Measurements from ENCODE around the gene DNAH10. TPM values are rescaled to one million over a fixed set of nuclear protein-coding genes. Genes with fewer than 3 reads are reported as not detected.

The DNAH10 gene
- total RNA-seq, 1 donor from 2014 or later = 0.25 TPM

GRCh38 chr12:123747309-123747708, 14.8 kb upstream of the DNAH10 start:
- intact Hi-C loops (cut with micrococcal nuclease) = no loop called here

- intact Hi-C loops (cut with micrococcal nuclease) = no loop called here
Observed at GRCh38 chr12:123748161-123748560, 13.9 kb upstream of the DNAH10 start.

GRCh38 chr12:123748661-123749060, 13.4 kb upstream of the DNAH10 start:
- intact Hi-C loops (cut with micrococcal nuclease) = no loop called here

- intact Hi-C loops (cut with micrococcal nuclease) = no loop called here
Observed at GRCh38 chr12:123749355-123749754, 12.7 kb upstream of the DNAH10 start.

- intact Hi-C loops (cut with micrococcal nuclease) = no loop called here
Observed at GRCh38 chr12:123750159-123750656, 11.9 kb upstream of the DNAH10 start.

GRCh38 chr12:123752046-123752445, 10.1 kb upstream of the DNAH10 start:
- intact Hi-C loops (cut with micrococcal nuclease) = no loop called here

GRCh38 chr12:123754041-123754772, 7.9 kb upstream of the DNAH10 start:
- intact Hi-C loops (cut with micrococcal nuclease) = no loop called here

- intact Hi-C loops (cut with micrococcal nuclease) = no loop called here
Observed at GRCh38 chr12:123757561-123757960, 4.5 kb upstream of the DNAH10 start.

- intact Hi-C loops (cut with micrococcal nuclease) = no loop called here
Observed at GRCh38 chr12:123760267-123760938, 1.7 kb upstream of the DNAH10 start.

- intact Hi-C loops (cut with micrococcal nuclease) = loop anchor here (2.0 kb wide), 1 partner anchor 50 kb away; the partner anchor contains the start of gene ATP6V0A2
Observed at GRCh38 chr12:123762715-123763052, 583 bp downstream of the DNAH10 start.

- intact Hi-C loops (cut with micrococcal nuclease) = loop anchor here (2.0 kb wide), 1 partner anchor 50 kb away; the partner anchor contains the start of gene ATP6V0A2
Observed at GRCh38 chr12:123763093-123763492, 992 bp downstream of the DNAH10 start.

GRCh38 chr12:123764109-123764508, 2.0 kb downstream of the DNAH10 start:
- intact Hi-C loops (cut with micrococcal nuclease) = no loop called here

GRCh38 chr12:123765504-123766035, 3.5 kb downstream of the DNAH10 start:
- intact Hi-C loops (cut with micrococcal nuclease) = loop anchor here (5.0 kb wide), 1 partner anchor 93 kb away; the partner anchor contains the start of gene TCTN2

- intact Hi-C loops (cut with micrococcal nuclease) = loop anchor here (5.0 kb wide), 1 partner anchor 95 kb away; the partner anchor contains the start of gene TCTN2
Observed at GRCh38 chr12:123767613-123768012, 5.5 kb downstream of the DNAH10 start.

- intact Hi-C loops (cut with micrococcal nuclease) = no loop called here
Observed at GRCh38 chr12:123771261-123771660, 9.2 kb downstream of the DNAH10 start.

GRCh38 chr12:123772074-123772473, 10.0 kb downstream of the DNAH10 start:
- intact Hi-C loops (cut with micrococcal nuclease) = no loop called here

GRCh38 chr12:123773375-123773774, 11.3 kb downstream of the DNAH10 start:
- intact Hi-C loops (cut with micrococcal nuclease) = no loop called here

GRCh38 chr12:123779551-123779950, 17.4 kb downstream of the DNAH10 start:
- intact Hi-C loops (cut with micrococcal nuclease) = no loop called here

GRCh38 chr12:123782997-123783792, 21.1 kb downstream of the DNAH10 start:
- intact Hi-C loops (cut with micrococcal nuclease) = no loop called here

- intact Hi-C loops (cut with micrococcal nuclease) = no loop called here
Observed at GRCh38 chr12:123787466-123787865, 25.4 kb downstream of the DNAH10 start.

GRCh38 chr12:123788541-123788940, 26.4 kb downstream of the DNAH10 start:
- intact Hi-C loops (cut with micrococcal nuclease) = no loop called here

Data from T-helper 1 cell treated with Interleukin-12 subunit alpha and Interleukin-12 subunit beta and Interleukin-4 antibody, amounts not matched to agents 30 ng/mL and 1 ng/mL, for 36 hours (primary cell).